ENCODE measurements around the gene RNF115.

DNA sequence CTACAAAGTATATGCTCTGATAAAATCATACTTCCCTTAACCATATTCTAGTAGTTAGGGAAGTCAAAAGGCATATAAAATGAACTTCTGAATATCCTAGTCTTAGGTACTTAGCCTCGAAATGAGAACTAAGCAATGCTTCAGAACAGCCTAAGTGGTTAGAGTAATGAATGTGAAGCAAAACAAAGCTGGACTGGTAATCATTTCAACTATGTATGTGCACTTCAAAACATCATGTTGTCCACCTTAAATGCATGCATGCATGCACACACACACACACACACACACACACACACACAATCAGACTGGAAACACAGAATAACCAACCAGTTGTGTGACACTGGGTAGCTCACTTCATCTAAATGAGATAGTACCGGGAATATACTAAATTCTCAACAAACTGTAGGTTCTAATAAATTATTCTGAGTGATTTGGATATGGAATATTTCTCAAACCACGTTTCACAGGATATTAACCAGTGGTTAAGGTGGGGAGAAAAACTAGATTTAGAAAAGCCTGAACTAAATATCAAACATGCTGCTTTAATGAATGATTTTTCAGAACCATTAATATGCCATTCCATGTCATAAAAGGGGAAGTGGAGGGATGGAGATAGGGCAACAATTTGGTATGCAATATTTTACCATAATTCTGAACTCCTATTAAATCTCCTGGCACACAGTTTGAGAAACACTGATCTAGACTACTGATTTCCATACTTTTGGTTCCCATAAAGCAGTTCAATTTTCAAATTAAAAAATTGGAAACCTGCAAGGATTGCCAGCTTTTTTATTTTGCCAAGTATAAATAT, 19.5 kb downstream of the RNF115 start:
- TF ChIP-seq CTCF (IDR thresholded peaks at IDR 0.05; ENCODE audit: control extremely low read depth in 1 of 3, insufficient read depth in 1 of 3, low read depth in 1 of 3, low read length in 3 of 3) (no peak), POU5F1 (IDR thresholded peaks at IDR 0.05; ENCODE audit: low read depth, low read length) (no peak), EP300 (IDR thresholded peaks at IDR 0.05; ENCODE audit: borderline replicate concordance in 1 of 2, low read depth in 2 of 2, low read length in 2 of 2) (no peak), GABPA (IDR thresholded peaks at IDR 0.05; ENCODE audit: borderline replicate concordance, insufficient read depth, low read length) (no peak), USF2 (IDR thresholded peaks at IDR 0.05; ENCODE audit: low read length) (no peak), ATF2 (IDR thresholded peaks at IDR 0.05; ENCODE audit: low read length) (no peak)

All from H1 (cell line).